Colonic mucosa (tissue), 4 donors: ENCODE measurements around the gene CSDE1. TPM values are rescaled to one million over a fixed set of nuclear protein-coding genes. Genes with fewer than 3 reads are reported as not detected.

ENCODE experiments used
- DNase-seq: peaks from one replicate; pipeline ENCODE4 v3.0.0-alpha.2; 2020
- H3K27ac ChIP-seq: fragments of 200-600 bp; one replicate; pipeline ENCODE4 v1.8.0; 2021
- H3K27me3 ChIP-seq: fragments of 200-600 bp; one replicate; pipeline ENCODE4 v1.8.0; 2021
- H3K36me3 ChIP-seq: fragments of 200-600 bp; one replicate; pipeline ENCODE4 v1.8.0; 2021
- H3K4me1 ChIP-seq: fragments of 200-600 bp; one replicate; pipeline ENCODE4 v1.8.0; 2021; ENCODE audit warnings: mild to moderate bottlenecking
- H3K4me3 ChIP-seq: fragments of 200-600 bp; one replicate; pipeline ENCODE4 v1.8.0; 2021
- H3K9ac ChIP-seq, 2 donors: one replicate each; pipeline ENCODE4 v1.7.0; 2013; ENCODE audit warnings: control low read depth in 2 of 2, low read depth in 2 of 2, low read length in 2 of 2
- H3K9me3 ChIP-seq: fragments of 200-600 bp; one replicate; pipeline ENCODE4 v1.8.0; 2021
- intact Hi-C: fragments of 100-400 bp; cut with DNase I; formaldehyde crosslinking; loops from one replicate; pipeline ENCODE4 v1.14.1; 2022
- total RNA-seq, 2 donors: library from RNA; stranded (reverse); fragmentation: NEBNext Ultra II Directional in 1 of 2; extraction: Animal tissue kit (Norgen Biotek cat#: 25700) in 1 of 2; gene quantifications; one replicate each; pipeline ENCODE4 v1.2.1, GENCODE V29; 2021
- TF ChIP-seq, protein P1 (sequence below): fragments of 200-600 bp; IDR thresholded peaks from one replicate; pipeline ENCODE4 v1.8.0; 2022; ENCODE audit warnings: antibody characterized with exemption, mild to moderate bottlenecking
- donor health status: healthy.
- donor health status: DM: no; HTN: no; CAD: no.
- donor health status: DM: no; HTN: no; CAD: no.

The CSDE1 gene
- total RNA-seq, 2 donors from 2014 or later, result 381 to 523 TPM

DNA sequence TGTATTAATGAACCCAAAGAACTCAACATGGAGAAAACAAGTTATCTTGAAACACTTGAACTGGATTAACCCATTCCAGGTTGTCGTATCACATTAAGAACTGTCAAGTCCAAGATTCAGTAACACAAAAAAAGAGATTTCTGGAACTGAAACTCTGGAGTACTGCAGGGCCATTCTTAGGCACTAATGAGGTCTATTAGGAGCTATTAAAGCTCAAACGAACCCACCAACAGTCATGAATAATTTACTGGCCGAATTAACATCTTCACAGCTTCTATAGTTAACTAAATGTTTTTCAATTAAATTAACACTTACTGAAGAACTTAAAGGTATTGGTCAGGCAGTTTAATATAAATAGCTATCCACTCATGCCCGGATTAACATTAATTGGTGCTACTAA lies 4.6 kb downstream of the CSDE1 start:
- Histone ChIP-seq H3K9ac (no peak overlapping the region), H3K4me1 (peaks cover 8% of the 10 kb centered on the region), H3K4me3 (no peak overlapping the region), H3K36me3 (peaks cover 6% of the 10 kb centered on the region), H3K27ac (no peak overlapping the region), H3K27me3 (no peaks in the 10 kb centered on the region), H3K9me3 (no peaks in the 10 kb centered on the region)
- TF ChIP-seq, protein P1, sequence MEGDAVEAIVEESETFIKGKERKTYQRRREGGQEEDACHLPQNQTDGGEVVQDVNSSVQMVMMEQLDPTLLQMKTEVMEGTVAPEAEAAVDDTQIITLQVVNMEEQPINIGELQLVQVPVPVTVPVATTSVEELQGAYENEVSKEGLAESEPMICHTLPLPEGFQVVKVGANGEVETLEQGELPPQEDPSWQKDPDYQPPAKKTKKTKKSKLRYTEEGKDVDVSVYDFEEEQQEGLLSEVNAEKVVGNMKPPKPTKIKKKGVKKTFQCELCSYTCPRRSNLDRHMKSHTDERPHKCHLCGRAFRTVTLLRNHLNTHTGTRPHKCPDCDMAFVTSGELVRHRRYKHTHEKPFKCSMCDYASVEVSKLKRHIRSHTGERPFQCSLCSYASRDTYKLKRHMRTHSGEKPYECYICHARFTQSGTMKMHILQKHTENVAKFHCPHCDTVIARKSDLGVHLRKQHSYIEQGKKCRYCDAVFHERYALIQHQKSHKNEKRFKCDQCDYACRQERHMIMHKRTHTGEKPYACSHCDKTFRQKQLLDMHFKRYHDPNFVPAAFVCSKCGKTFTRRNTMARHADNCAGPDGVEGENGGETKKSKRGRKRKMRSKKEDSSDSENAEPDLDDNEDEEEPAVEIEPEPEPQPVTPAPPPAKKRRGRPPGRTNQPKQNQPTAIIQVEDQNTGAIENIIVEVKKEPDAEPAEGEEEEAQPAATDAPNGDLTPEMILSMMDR, result no peak
- intact Hi-C loops, result no loop called here
- no peak for DNase-seq

DNA sequence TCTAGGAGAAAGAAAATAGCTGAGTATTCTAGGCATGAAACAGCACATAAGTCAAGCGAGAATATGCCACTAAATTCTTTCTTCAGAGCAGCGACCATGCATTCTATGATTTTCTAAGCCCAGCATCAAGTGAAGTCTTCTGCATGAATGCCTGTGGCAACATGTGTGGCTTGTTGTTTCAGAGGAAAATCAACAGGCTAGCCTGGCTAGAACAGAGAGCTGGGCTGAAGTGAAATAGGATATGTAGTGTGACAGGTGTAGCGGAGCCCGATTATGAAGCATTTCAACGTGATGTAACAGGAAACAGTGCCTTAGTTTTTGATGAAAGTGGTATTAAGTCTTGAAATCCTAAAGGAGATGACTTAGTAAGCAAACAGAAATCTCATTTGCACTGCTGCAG lies 7.0 kb downstream of the CSDE1 start:
- TF ChIP-seq, protein P1, result no peak
- Histone ChIP-seq H3K9me3 (no peaks in the 10 kb centered on the region), H3K9ac (no peak overlapping the region), H3K36me3 (peaks cover 6% of the 10 kb centered on the region), H3K4me3 (no peak overlapping the region), H3K4me1 (peaks cover 8% of the 10 kb centered on the region), H3K27me3 (no peaks in the 10 kb centered on the region), H3K27ac (no peak overlapping the region)
- DNase-seq, result no peak
- intact Hi-C loops, result no loop called here

DNA sequence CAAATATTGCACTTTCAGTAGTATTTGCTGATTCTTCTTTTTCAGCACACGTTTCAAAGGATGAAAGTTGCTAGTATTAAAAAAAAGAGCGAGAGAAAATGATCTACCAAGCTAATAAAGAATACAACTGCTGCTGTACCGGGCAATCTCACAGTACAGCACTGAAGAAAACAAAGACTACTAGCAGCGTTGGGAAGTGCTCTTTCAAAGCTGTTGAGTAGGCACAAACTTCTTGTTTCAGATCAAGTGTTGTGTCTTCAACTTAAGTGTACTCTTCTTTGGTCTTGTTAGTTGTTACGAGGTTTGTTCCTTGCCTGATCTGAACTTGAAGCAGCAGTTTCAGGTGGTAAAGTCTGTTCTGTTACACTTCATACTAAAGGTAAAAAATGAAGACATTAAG lies 7.9 kb downstream of the CSDE1 start:
- H3K9ac ChIP-seq, result no peak overlapping the region
- H3K27ac ChIP-seq, result no peak overlapping the region
- TF ChIP-seq, protein P1, result no peak
- intact Hi-C loops, result no loop called here
- H3K36me3 ChIP-seq, result peaks cover 6% of the 10 kb centered on the region
- peaks cover 3% of the 10 kb centered on the region for H3K4me1 ChIP-seq
- H3K9me3 ChIP-seq, result no peaks in the 10 kb centered on the region
- H3K27me3 ChIP-seq, result no peaks in the 10 kb centered on the region
- no peak for DNase-seq
- no peak overlapping the region for H3K4me3 ChIP-seq

DNA sequence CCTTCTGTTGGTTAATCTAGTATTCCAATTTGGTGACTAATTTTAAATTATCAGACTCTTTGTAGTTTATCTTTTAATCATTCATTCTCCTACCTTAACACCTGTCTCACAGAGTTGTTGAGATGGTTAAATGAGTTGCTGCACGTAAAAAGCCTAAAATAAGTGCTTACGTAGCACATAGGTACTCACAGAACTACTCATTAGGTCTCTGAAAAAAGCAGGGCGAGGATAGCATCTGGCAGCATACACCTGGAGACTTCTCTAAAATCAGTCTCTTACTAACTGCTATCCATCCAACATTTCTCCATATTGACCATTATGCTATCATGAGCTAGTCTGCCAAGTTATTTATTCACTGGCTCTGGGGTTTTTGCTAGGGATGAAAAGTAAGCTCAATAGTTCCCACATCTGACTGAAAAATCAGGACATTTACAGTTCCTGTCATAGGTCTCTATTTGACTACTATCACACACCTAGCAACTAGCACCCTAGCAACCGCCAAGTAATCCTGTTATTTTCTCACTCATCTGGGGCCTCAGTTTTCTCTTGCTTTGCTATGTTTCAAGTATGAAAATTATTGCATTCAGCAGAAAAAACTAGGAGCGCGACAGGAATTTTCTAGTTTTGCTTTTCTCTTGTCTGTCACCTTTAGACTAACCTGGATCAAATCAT lies 11.2 kb downstream of the CSDE1 start:
- Histone ChIP-seq H3K27ac (no peak overlapping the region), H3K9ac (no peak overlapping the region), H3K36me3 (peaks cover 6% of the 10 kb centered on the region), H3K27me3 (no peaks in the 10 kb centered on the region), H3K4me1 (no peaks in the 10 kb centered on the region), H3K4me3 (no peak overlapping the region), H3K9me3 (no peaks in the 10 kb centered on the region)
- DNase-seq, result no peak
- intact Hi-C loops, result no loop called here
- TF ChIP-seq, protein P1, result no peak

DNA sequence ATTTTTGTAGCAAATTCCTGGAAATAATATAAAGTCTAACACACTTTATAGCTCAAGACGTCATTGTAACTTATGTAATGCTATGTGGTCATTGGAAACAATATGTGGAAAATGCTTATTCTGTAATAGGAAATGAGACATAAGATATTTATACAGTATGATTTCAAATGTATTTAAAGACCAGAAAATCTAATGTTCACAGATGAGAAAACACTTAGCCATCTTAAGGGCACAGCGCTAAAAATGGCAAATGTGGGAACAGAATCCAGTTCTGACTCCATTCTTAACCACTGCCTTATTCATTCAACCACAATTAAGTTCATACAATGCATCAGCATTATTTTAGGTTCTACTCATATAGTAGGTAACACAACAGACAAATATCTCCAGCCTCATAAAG lies 12.5 kb downstream of the CSDE1 start:
- no peaks in the 10 kb centered on the region for H3K27me3 ChIP-seq
- H3K9ac ChIP-seq, result no peak overlapping the region

More for the DNA sequence above, 12.5 kb downstream of the CSDE1 start:
- no peak for DNase-seq
- no peaks in the 10 kb centered on the region for H3K4me1 ChIP-seq
- no peak overlapping the region for H3K27ac ChIP-seq
- H3K36me3 ChIP-seq, result peaks cover 6% of the 10 kb centered on the region
- intact Hi-C loops, result no loop called here
- TF ChIP-seq, protein P1, result no peak
- no peak overlapping the region for H3K4me3 ChIP-seq
- H3K9me3 ChIP-seq, result no peaks in the 10 kb centered on the region
